Measurements from ENCODE around the gene VWA8. TPM values are rescaled to one million over a fixed set of nuclear protein-coding genes. Genes with fewer than 3 reads are reported as not detected.

The VWA8 gene
- polyA plus RNA-seq, 3 donors = 2.0 to 4.4 (median 3.4) TPM

DNA sequence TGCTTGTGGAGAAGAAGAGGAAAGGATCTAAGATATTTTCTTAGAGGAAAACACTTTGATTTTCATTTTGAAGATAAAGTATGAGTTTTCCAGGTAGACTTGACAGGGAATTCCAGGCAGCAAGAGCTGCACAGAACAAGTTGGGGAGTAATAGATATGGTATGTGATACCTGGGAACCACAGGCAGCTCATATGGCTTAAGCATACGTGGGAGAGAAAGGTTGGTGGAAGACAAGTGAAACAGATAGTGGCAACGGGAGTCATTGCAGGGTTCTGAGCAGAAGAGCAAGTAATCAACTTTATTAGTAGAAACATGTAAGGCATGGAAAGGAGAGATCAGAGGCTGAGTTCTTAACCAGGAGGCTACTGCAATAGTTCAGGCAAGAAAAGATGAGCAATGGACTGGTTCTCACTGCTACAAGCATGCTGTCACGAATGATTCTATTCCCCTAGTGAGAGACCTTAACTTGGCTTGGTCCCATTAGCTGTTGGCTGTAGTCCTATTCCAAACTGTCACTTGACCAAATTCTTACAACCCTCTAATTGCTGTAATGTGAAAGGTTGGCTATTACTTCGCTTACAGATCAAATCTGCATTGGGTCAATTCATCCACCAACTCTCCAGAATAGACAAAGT is 217.9 kb downstream of the VWA8 start:
- H3K27me3 Mint-ChIP-seq (ENCODE audit: low read depth in 3 of 3) = no peaks in the 10 kb centered on the region
- Histone ChIP-seq H3K27me3 (ENCODE audit: control insufficient read depth in 2 of 2, insufficient read depth in 2 of 2, low read length in 2 of 2) (no peaks in the 10 kb centered on the region), H3K27ac (ENCODE audit: low read depth in 1 of 2, low read length in 2 of 2) (no peak overlapping the region), H3K9me3 (replicated peaks in 1 of 2; ENCODE audit: control insufficient read depth in 1 of 2, insufficient read depth in 1 of 2, low read length in 2 of 2) (no peaks in the 10 kb centered on the region), H3K4me3 (replicated peaks in 1 of 3; ENCODE audit: low read depth in 2 of 3, low read length in 3 of 3) (no peak overlapping the region), H4K20me1 (ENCODE audit: insufficient read depth, low read length) (no peaks in the 10 kb centered on the region), H3K9ac (ENCODE audit: insufficient read depth, low read length, poor library complexity, severe bottlenecking) (no peak overlapping the region), H2AFZ (ENCODE audit: insufficient read depth, low read depth, low read length, poor library complexity, severe bottlenecking) (no peak overlapping the region), H3K36me3 (replicated peaks in 1 of 2; ENCODE audit: control insufficient read depth in 1 of 2, insufficient read depth in 2 of 2, low read length in 2 of 2) (no peaks in the 10 kb centered on the region), H3K4me1 (ENCODE audit: control insufficient read depth in 1 of 2, insufficient read depth in 2 of 2, low read length in 2 of 2) (no peaks in the 10 kb centered on the region), H3K79me2 (ENCODE audit: insufficient read depth, low read length) (no peaks in the 10 kb centered on the region), H3K4me2 (replicated peaks; ENCODE audit: extremely low read depth, low read length, poor library complexity, severe bottlenecking) (no peak overlapping the region)
- H3K27ac Mint-ChIP-seq = peak overlapping the region in 1 of 7 donors; percentile 33
- intact Hi-C loops (cut with micrococcal nuclease) = no loop called here
- TF ChIP-seq, protein P1, sequence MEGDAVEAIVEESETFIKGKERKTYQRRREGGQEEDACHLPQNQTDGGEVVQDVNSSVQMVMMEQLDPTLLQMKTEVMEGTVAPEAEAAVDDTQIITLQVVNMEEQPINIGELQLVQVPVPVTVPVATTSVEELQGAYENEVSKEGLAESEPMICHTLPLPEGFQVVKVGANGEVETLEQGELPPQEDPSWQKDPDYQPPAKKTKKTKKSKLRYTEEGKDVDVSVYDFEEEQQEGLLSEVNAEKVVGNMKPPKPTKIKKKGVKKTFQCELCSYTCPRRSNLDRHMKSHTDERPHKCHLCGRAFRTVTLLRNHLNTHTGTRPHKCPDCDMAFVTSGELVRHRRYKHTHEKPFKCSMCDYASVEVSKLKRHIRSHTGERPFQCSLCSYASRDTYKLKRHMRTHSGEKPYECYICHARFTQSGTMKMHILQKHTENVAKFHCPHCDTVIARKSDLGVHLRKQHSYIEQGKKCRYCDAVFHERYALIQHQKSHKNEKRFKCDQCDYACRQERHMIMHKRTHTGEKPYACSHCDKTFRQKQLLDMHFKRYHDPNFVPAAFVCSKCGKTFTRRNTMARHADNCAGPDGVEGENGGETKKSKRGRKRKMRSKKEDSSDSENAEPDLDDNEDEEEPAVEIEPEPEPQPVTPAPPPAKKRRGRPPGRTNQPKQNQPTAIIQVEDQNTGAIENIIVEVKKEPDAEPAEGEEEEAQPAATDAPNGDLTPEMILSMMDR (IDR thresholded peaks at IDR 0.05) = no peak
- no peak for DNase-seq
- WGBS (ENCODE audit: insufficient coverage) = 100% methylated on average over 2 of the region's 4 CpGs
- H3K4me3 Mint-ChIP-seq = no peak overlapping the region
- H3K9me3 Mint-ChIP-seq = peaks cover under 1 to 12% (median 4%) of the 10 kb centered on the region in 7 donors
- H3K36me3 Mint-ChIP-seq = peaks cover under 1 to 11% of the 10 kb centered on the region in 2 donors
- no peaks in the 10 kb centered on the region for H3K4me1 Mint-ChIP-seq

DNA sequence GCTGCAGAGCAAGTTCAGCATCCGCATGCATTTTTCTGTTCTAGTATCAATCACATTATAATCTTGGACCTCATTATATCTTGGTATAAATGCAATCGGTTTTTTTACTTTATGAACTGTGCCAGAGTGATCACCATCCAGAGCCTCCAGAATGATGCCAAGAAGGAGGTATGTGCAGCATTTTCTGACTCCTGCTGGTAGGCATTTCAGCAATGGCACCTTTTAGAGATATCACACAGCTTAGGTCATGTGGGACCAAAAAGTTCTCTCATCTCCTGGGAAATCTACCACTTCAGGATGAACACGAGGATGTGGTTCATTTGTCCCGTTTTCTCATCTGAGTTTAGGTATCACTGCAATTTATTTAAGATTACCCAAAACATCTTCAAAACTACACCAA is 220.4 kb downstream of the VWA8 start:
- no peak overlapping the region for H3K4me3 ChIP-seq (replicated peaks in 1 of 3; ENCODE audit: low read depth in 2 of 3, low read length in 3 of 3)
- intact Hi-C loops (cut with micrococcal nuclease) = no loop called here
- no peaks in the 10 kb centered on the region for H3K79me2 ChIP-seq (ENCODE audit: insufficient read depth, low read length)
- H3K4me3 Mint-ChIP-seq = no peak overlapping the region
- no peaks in the 10 kb centered on the region for H3K36me3 ChIP-seq (replicated peaks in 1 of 2; ENCODE audit: control insufficient read depth in 1 of 2, insufficient read depth in 2 of 2, low read length in 2 of 2)
- H3K9me3 Mint-ChIP-seq = peaks cover 0 to 2% (median 0%) of the 10 kb centered on the region in 7 donors
- no peak overlapping the region for H3K4me2 ChIP-seq (replicated peaks; ENCODE audit: extremely low read depth, low read length, poor library complexity, severe bottlenecking)
- H3K9ac ChIP-seq (ENCODE audit: insufficient read depth, low read length, poor library complexity, severe bottlenecking) = no peak overlapping the region
- no peak overlapping the region for H2AFZ ChIP-seq (ENCODE audit: insufficient read depth, low read depth, low read length, poor library complexity, severe bottlenecking)
- H3K27ac Mint-ChIP-seq = no peak overlapping the region
- WGBS (ENCODE audit: insufficient coverage) = 100% methylated on average over 1 of the region's 4 CpGs
- no peaks in the 10 kb centered on the region for H3K27me3 Mint-ChIP-seq (ENCODE audit: low read depth in 3 of 3)
- TF ChIP-seq, protein P1 (IDR thresholded peaks at IDR 0.05) = no peak
- H3K9me3 ChIP-seq (replicated peaks in 1 of 2; ENCODE audit: control insufficient read depth in 1 of 2, insufficient read depth in 1 of 2, low read length in 2 of 2) = no peaks in the 10 kb centered on the region
- H3K4me1 Mint-ChIP-seq = no peaks in the 10 kb centered on the region
- peaks cover 0 to 7% of the 10 kb centered on the region in 2 donors for H3K36me3 Mint-ChIP-seq
- H3K27me3 ChIP-seq (ENCODE audit: control insufficient read depth in 2 of 2, insufficient read depth in 2 of 2, low read length in 2 of 2) = no peaks in the 10 kb centered on the region
- H4K20me1 ChIP-seq (ENCODE audit: insufficient read depth, low read length) = no peaks in the 10 kb centered on the region
- H3K27ac ChIP-seq (ENCODE audit: low read depth in 1 of 2, low read length in 2 of 2) = no peak overlapping the region
- DNase-seq = no peak
- no peaks in the 10 kb centered on the region for H3K4me1 ChIP-seq (ENCODE audit: control insufficient read depth in 1 of 2, insufficient read depth in 2 of 2, low read length in 2 of 2)
